Activated T-cell treated with anti-CD3 and anti-CD28 coated beads for 1 hour (primary cell): ENCODE results near the gene CDK16.

Experiments used
- DNase-seq: peaks from one replicate; pipeline ENCODE4 v3.0.0-alpha.2; 2020; ENCODE audit warnings: low read depth

The CDK16 gene

GRCh38 chrX:47218280-47218919 is at the start of gene CDK16:
Gene CDK16 (plus strand): TSS chrX:47218681. CDS start chrX:47223558, 4,877 bp downstream.
- peak; percentile 56 for DNase-seq

DNA sequence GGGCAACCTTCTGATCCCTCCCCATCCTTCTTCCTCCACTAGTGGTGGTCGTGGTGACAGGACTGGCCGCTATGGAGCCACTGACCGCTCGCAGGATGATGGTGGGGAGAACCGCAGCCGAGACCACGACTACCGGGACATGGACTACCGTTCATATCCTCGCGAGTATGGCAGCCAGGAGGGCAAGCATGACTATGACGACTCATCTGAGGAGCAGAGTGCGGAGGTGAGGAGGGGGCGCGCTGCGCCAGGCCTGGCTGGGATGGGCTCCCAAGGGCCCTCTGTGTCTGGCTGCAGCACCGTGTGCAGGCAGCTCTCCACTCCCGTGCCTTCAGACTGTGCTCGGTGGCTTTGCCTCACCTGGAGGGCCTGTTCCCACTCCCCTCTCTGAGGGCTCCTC is 49.2 kb upstream of the CDK16 start:
- no peak for DNase-seq

- no peak for DNase-seq
These were observed 48.6 kb upstream of the CDK16 start for GRCh38 chrX:47169726-47170515.

DNA sequence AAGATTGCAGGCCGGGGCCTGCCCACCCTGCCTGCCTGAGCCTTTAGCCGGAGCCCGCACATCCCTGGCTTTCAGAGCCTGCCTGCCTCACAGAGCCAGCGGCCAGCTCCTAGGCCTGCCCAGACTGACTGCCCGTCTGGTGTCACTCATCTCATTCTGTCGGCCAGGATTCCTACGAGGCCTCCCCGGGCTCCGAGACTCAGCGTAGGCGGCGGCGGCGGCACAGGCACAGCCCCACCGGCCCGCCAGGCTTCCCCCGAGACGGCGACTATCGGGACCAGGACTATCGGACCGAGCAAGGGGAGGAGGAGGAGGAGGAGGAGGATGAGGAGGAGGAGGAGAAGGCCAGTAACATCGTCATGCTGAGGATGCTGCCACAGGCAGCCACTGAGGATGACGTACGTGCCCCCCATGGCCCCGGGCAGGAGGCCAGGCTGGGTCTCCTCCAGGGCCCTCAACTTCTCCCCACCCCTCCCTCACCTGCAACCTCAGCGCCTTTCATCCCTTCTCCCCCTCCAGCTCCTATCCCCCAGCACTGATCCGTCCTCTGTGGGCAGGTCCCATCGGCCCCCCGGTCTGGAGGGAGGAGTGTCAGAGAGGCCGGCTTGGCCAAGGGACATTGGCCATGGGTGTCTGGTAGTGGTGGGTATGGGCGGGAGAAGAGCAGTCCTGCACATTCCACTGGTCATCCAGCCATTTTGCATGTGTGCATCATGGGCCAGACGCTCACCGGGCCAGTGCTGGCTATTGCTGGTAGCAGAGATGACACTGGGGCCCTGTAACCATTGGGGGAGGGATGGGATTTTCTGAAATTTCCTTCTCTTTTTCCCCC is 47.4 kb upstream of the CDK16 start:
- no peak for DNase-seq

DNA sequence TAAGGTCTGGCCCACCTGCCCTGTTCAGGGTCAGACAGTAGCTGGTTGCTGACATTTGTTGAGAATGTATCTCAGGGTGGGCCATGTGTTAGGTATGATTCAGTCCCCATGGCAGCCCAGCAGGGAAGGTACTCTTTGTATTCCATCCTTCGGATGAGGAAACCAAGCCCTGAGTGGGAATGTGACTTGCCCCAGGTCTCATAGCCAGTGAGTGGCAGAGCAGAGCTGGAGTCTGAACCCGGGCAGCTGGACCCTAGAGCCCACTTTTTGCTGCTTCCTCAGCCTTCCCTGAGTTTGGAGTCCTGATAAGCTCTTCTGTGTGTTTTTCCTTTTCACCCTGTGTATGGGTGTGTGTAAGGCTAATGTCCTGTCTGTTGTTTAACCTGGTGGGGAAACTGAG is 46.5 kb upstream of the CDK16 start:
- DNase-seq = no peak

GRCh38 chrX:47172549-47172948 is 45.9 kb upstream of the CDK16 start:
- DNase-seq = no peak

DNA sequence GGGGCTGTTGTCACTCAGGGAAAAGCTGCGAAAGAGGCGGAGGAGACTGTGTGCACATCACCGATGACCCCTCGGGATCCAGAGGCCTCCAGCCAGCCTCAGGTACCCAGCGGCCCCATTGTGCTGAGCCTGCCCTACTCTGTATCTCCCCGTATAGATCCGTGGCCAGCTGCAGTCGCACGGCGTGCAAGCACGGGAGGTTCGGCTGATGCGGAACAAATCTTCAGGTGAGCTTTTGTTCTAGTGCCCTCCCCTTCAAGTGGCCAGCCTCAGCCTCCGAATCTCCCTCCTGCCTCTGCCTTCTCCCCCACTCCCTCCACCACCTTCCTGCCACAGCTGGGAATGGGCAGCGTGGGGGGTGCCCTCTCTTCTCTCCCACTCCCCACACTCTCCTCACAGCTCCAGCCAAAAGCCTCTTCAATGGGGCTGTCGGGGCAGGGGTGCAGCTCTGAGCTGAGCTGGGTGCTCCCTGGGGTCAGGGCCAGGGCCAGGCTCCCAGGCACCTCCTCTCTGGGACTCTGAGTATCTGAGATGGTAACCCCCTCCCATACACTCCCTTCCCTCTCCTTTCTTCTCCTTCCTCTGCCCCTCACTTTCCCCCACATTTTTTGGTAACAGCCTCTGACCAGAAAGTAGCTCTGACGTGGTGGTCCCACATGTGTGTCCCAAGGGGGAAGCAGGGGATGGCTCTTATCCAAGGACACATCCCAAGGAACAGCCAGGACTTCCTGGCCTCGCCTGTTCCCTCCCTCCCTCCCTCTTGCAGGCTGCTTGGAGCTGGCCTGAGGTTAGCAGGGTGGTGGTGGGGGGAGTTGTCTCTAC is 45.3 kb upstream of the CDK16 start:
- DNase-seq = no peak

DNA sequence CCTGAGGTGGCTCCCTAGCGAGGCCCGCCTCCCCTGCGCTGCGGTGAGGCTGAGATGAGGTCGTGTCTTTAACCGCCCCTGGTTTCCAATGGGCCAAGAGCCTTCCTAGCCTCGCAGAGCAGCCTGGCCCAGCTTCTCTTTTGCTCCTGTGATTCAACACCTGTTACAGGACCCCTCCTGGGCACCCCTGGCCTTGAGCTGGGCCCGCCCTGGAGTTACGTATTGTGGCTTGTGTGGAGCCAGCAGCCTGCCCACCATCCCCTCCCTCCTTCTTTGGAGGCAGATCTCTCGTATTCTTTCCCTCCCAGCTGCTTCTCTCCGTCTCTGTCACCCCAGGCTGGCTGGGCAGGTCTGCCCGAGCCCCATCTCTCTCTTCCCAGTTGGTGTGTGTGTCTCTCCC is 44.1 kb upstream of the CDK16 start:
- no peak for DNase-seq

- no peak for DNase-seq
These were observed 43.5 kb upstream of the CDK16 start for GRCh38 chrX:47174846-47175587.

GRCh38 chrX:47175588-47175980 is 42.9 kb upstream of the CDK16 start:
- DNase-seq = no peak

DNA sequence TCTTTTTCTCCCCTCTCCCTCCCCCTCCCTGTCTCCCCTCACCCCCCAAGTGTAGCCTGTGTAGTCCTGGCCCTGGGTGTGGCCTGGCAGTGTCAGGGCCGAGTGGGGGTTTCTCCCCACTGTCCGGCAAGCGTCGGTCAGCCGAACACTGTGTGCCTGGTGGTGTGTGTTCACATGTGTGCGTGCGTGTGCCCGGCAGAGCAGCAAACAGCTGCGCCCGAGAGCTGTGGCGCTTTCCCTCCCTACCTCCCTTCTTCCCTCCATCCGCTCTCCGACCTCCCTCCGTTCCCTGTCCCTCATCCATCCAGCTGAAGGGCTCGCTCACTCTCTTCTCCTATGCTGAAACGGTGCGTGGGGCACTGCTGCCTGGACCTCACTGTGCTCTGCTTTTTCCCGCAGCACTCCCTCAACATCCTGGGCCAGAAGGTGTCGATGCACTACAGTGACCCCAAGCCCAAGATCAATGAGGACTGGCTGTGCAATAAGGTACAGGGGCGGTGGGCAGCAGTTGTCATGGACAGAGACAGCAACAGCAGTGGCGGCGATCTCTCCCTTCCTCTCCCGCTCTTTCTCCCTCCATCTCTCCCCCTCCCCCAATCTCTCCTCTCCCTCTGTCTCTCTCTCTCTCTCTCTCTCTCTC is 42.3 kb upstream of the CDK16 start:
- DNase-seq = no peak

DNA sequence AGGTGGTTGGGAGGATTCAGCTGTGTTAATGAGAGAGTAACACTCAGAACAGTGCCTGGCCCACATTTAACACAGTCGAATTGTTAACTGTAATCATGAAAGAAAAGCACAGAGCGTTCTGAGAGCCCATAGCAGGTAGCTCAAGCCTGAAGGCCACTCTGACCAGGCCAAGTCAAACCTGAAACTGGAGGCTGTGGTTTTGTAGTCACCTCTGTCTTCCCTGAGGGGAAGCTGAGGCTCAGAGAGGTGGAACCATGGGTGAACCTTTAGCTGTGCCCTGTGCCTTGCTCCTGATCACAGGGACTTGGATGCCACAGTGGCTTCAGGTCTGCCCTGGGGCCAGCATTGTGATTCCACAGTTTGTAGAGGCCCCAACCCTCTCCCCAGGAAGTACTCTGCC is 41.4 kb upstream of the CDK16 start:
- no peak for DNase-seq

- DNase-seq = no peak
These were observed 40.1 kb upstream of the CDK16 start for GRCh38 chrX:47178337-47178736.

DNA sequence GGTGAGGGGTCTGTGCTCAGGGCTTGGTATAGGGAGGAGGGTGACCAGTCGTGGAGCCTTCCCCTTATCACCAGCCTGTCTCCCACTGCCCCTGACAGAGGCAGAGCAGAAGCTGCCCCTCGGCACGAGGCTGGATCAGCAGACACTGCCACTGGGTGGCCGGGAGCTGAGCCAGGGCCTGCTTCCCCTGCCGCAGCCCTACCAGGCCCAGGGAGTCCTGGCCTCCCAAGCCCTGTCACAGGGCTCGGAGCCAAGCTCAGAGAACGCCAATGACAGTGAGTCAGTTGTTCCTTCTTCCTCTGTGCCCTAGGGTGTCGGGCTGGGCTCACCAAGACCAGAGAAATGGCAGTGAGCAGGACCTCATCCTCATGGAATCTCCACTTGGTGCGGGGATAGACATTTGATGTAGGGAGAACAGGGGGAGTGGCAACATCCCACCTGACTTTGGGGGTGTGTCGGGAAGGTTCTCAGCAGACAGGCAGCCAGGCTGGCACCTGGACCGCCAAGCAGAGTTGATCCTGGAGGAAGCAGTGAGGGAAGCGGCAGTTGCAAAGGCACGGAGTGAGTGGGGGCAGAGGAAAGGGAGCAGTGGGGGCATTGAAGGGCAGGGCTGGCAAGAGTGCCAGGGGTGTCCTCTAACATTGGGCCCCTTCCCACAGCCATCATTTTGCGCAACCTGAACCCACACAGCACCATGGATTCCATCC is 39.1 kb upstream of the CDK16 start:
- DNase-seq = no peak

DNA sequence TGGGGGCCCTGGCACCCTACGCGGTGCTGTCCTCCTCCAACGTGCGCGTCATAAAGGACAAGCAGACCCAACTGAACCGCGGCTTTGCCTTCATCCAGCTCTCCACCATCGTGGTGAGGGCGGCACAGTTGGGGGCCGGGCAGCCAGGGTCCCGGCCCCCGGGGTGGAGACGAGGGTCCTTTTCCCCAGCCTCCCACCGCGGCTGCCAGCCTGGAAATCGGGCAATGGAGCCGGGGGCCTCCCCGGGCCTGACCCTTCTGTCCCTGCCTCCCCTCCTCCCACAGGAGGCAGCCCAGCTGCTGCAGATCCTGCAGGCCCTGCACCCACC is 38.6 kb upstream of the CDK16 start:
- no peak for DNase-seq

DNA sequence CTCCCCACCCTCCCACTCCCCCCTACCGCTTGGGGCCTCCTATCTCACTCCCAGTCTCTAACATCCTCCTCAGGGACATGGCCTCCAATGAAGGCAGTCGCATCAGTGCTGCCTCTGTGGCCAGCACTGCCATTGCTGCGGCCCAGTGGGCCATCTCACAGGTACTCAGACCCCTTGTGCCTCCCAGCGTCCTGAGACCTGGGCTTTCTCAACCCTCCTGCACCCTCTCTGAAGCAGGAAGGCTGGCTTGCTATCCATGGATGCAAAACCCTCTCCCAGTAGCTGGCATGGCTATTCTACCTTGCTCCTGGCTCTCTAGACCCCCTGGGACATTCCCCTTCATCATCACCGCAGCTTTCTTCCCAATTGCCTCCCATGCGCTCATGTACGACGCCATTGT is 38.1 kb upstream of the CDK16 start:
- no peak for DNase-seq

- DNase-seq = no peak
These were observed 37.2 kb upstream of the CDK16 start for GRCh38 chrX:47181301-47181700.

DNA sequence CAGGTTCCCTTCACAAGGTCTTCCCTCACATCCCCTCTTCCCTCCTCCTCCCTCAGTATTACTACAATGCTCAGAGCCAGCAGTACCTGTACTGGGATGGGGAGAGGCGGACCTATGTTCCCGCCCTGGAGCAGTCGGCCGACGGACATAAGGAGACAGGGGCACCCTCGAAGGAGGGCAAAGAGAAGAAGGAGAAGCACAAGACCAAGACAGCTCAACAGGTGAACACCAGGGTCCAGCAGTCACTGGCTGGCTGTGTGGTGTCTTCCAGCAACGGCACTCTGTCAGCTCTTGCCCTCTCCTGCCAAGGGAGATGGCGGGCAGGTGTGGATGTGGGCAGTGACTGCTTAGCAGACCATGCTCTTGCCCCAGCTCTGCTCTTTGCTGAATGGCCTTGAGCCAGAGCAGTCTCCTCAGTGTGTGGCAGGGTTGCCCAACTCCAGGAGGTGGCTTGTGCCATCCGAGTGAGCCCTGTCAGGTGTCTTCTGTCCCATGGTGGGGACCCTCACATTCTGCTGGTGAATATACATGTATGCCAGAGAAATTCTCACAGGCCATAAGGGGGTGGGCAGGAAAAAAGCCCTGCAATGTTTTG is 36.3 kb upstream of the CDK16 start:
- no peak for DNase-seq

GRCh38 chrX:47184486-47184885 is 34.0 kb upstream of the CDK16 start:
- DNase-seq = no peak

GRCh38 chrX:47185241-47185640 is 33.2 kb upstream of the CDK16 start:
- no peak for DNase-seq
